IMR-90 (cell line): ENCODE measurements around the gene TREH. TPM values are rescaled to one million over a fixed set of nuclear protein-coding genes. Genes with fewer than 3 reads are reported as not detected.
A peak's percentile ranks its signal among the peaks of the same experiment; 100 is the strongest.

Experiments used
- ATAC-seq: fragments of 200-7000 bp; cut with Tn5 transposase; 2 replicates; pipeline ENCODE4 v1.9.1; 2020; ENCODE audit warnings: low read depth, mild to moderate bottlenecking, moderate library complexity
- BruUV-seq: library from RNA; stranded (reverse); fragments of 400-500 nt; replicated peaks from 2 replicates; lab custom pipeline; 2021; lab: Mats Ljungman, UMichigan
- CTCF ChIA-PET: fragments of 300-600 bp; formaldehyde crosslinking; extraction: SDS; loops from one replicate; lab custom pipeline; 2021; ENCODE audit warnings: antibody characterized with exemption; lab: Yijun Ruan, JAX
- POLR2A ChIA-PET: fragments of 300-600 bp; sonication (Branson Sonifier 250); formaldehyde crosslinking; loops from one replicate; lab custom pipeline; 2022; ENCODE audit warnings: antibody characterized with exemption; ENCODE audit not compliant: unreplicated experiment; lab: Charles Lee
- DNase-seq: peaks from one replicate; pipeline ENCODE4 v3.0.0; 2013
- H2AFZ ChIP-seq: replicated peaks from 2 replicates; pipeline ENCODE3; 2013; ENCODE audit warnings: low read length, mild to moderate bottlenecking; ENCODE audit not compliant: poor library complexity
- H2AK5ac ChIP-seq: 2 replicates; pipeline ENCODE4 v1.6.1; 2013; ENCODE audit warnings: low read depth, low read length, inconsistent platforms
- H2AK9ac ChIP-seq: replicated peaks from 2 replicates; pipeline ENCODE3; 2013; ENCODE audit warnings: mild to moderate bottlenecking, low read depth, low read length, moderate library complexity; ENCODE audit not compliant: poor library complexity
- H2BK120ac ChIP-seq: 2 replicates; pipeline ENCODE4 v1.6.1; 2013; ENCODE audit warnings: low read depth, low read length, inconsistent platforms
- H2BK15ac ChIP-seq: 3 replicates; pipeline ENCODE4 v1.6.1; 2013; ENCODE audit warnings: low read depth, low read length, inconsistent platforms
- H2BK20ac ChIP-seq: 2 replicates; pipeline ENCODE4 v1.6.1; 2013; ENCODE audit warnings: low read depth, mild to moderate bottlenecking, inconsistent platforms, low read length, moderate library complexity
- H2BK5ac ChIP-seq: 2 replicates; pipeline ENCODE4 v1.6.1; 2013; ENCODE audit warnings: mild to moderate bottlenecking, low read depth, low read length, inconsistent platforms; ENCODE audit not compliant: poor library complexity, severe bottlenecking
- H3K14ac ChIP-seq: replicated peaks from 2 replicates; pipeline ENCODE4 v1.6.1; 2013; ENCODE audit warnings: low read depth, low read length, inconsistent platforms
- H3K18ac ChIP-seq: 2 replicates; pipeline ENCODE4 v1.6.1; 2013; ENCODE audit warnings: low read depth, low read length, control low read depth
- H3K23ac ChIP-seq: 2 replicates; pipeline ENCODE4 v1.6.1; 2013; ENCODE audit warnings: low read depth, low read length, inconsistent platforms
- H3K27ac ChIP-seq: 2 replicates; pipeline ENCODE4 v1.5.1; 2013; ENCODE audit warnings: mild to moderate bottlenecking, control low read depth, low read length; ENCODE audit not compliant: insufficient read depth
- H3K27me3 ChIP-seq: 2 replicates; pipeline ENCODE4 v1.6.1; 2013; ENCODE audit warnings: low read length; ENCODE audit not compliant: control insufficient read depth, insufficient read depth
- H3K36me3 ChIP-seq: 2 replicates; pipeline ENCODE4 v1.6.1; 2013; ENCODE audit warnings: low read length, mixed read lengths; ENCODE audit not compliant: control insufficient read depth, insufficient read depth
- H3K4ac ChIP-seq: 2 replicates; pipeline ENCODE4 v1.6.1; 2013; ENCODE audit warnings: low read depth, low read length, inconsistent platforms
- H3K4me1 ChIP-seq: 2 replicates; pipeline ENCODE4 v1.6.1; 2013; ENCODE audit warnings: low read length, mixed read lengths; ENCODE audit not compliant: control insufficient read depth, insufficient read depth
- H3K4me2 ChIP-seq: 2 replicates; pipeline ENCODE4 v1.6.1; 2013; ENCODE audit warnings: low read depth, mild to moderate bottlenecking, control low read depth, low read length, moderate library complexity
- H3K4me3 ChIP-seq: 2 replicates; pipeline ENCODE4 v1.5.1; 2013; ENCODE audit warnings: low read depth, mild to moderate bottlenecking, control low read depth, low read length, moderate library complexity; ENCODE audit not compliant: insufficient read depth
- H3K56ac ChIP-seq: 2 replicates; pipeline ENCODE4 v1.6.1; 2013; ENCODE audit warnings: low read length, inconsistent platforms; ENCODE audit not compliant: insufficient read depth; ENCODE audit errors: extremely low read depth
- H3K79me1 ChIP-seq, 2 experiments: 2 replicates each; pipeline ENCODE4 v1.6.1; 2013; ENCODE audit warnings: low read length in 2 of 2, inconsistent platforms in 1 of 2, low read depth in 1 of 2
- H3K9ac ChIP-seq: 2 replicates; pipeline ENCODE4 v1.6.1; 2013; ENCODE audit warnings: low read depth, low read length, control low read depth
- H3K9me1 ChIP-seq: 2 replicates; pipeline ENCODE4 v1.6.1; 2013; ENCODE audit warnings: low read length, inconsistent platforms; ENCODE audit not compliant: insufficient read depth
- H3K9me3 ChIP-seq: 2 replicates; pipeline ENCODE4 v1.6.1; 2013; ENCODE audit warnings: low read length; ENCODE audit not compliant: control insufficient read depth, insufficient read depth
- H4K20me1 ChIP-seq: 2 replicates; pipeline ENCODE4 v1.6.1; 2013; ENCODE audit warnings: low read length, inconsistent platforms; ENCODE audit not compliant: insufficient read depth
- H4K5ac ChIP-seq: 2 replicates; pipeline ENCODE4 v1.6.1; 2013; ENCODE audit warnings: mild to moderate bottlenecking, low read depth, low read length, control low read depth
- H4K8ac ChIP-seq, 2 experiments: 2 replicates each; pipeline ENCODE4 v1.6.1; 2013; ENCODE audit warnings: low read depth in 2 of 2, low read length in 2 of 2, control low read depth in 1 of 2, inconsistent platforms in 1 of 2
- H4K91ac ChIP-seq: 2 replicates; pipeline ENCODE4 v1.6.1; 2013; ENCODE audit warnings: low read depth, low read length, inconsistent platforms; ENCODE audit not compliant: insufficient read depth
- CHD1 ChIP-seq: IDR thresholded peaks from 2 replicates; pipeline ENCODE4 v1.6.1; 2012; ENCODE audit warnings: low read depth, low read length, improper control_type of control experiment
- FOS ChIP-seq: fragments of 150-350 bp; IDR thresholded peaks from 2 replicates; pipeline ENCODE4 v1.6.1; 2016; ENCODE audit warnings: low read depth, low read length
- MXI1 ChIP-seq: IDR thresholded peaks from 2 replicates; pipeline ENCODE4 v1.6.1; 2012; ENCODE audit warnings: low read depth, mild to moderate bottlenecking, low read length, moderate library complexity, borderline replicate concordance
- RAD21 ChIP-seq: IDR thresholded peaks from 2 replicates; pipeline ENCODE4 v1.6.1; 2012; ENCODE audit warnings: low read length, improper control_type of control experiment
- RFX5 ChIP-seq: IDR thresholded peaks from 2 replicates; pipeline ENCODE4 v1.8.0; 2012; ENCODE audit warnings: low read depth, mild to moderate bottlenecking, low read length, moderate library complexity
- WGBS, 2 experiments: methylation state at CpG; one replicate each; pipeline versions ENCODE4 v1.1.5 to v1.1.7; 2013; ENCODE audit warnings: missing lambda C conversion rate in 2 of 2; ENCODE audit not compliant: insufficient read length in 1 of 2; ENCODE audit errors: extremely low coverage in 2 of 2; 5-methylcytosine and 5-hydroxymethylcytosine counted together
- dilution Hi-C: fragments of 300-500 bp; cut with HindIII; formaldehyde crosslinking; loops from one replicate; pipeline ENCODE4 v1.14.3; 2018; ENCODE audit warnings: low sequenced_read_pairs; ENCODE audit not compliant: unreplicated experiment
- in situ Hi-C: fragments of 300-500 bp; cut with MboI; formaldehyde crosslinking; loops from 3 replicates; pipeline ENCODE4 v1.14.3; 2019; ENCODE audit warnings: low sequenced_read_pairs, inconsistent platforms, mixed read lengths
- intact Hi-C: fragments of 100-400 bp; cut with micrococcal nuclease; formaldehyde crosslinking; loops from 2 replicates; pipeline ENCODE4 v1.10.0; 2022
- polyA plus RNA-seq, 3 experiments: library from polyadenylated mRNA; depleted of rRNA; stranded (reverse); fragments of >200 nt; gene quantifications; 2 replicates each; pipeline ENCODE4 v1.2.3, GENCODE V29; 2012; ENCODE audit warnings: low replicate concordance in 1 of 3
- total RNA-seq: library from RNA; depleted of rRNA; stranded (reverse); fragments of >200 nt; gene quantifications from 2 replicates; pipeline ENCODE4 v1.2.3, GENCODE V29; 2012

The TREH gene
- total and polyA plus RNA-seq, 2 of the 4 experiments (the other 2 are of a cell fraction) = not detected

- H3K9me3 ChIP-seq = no peaks in the 10 kb centered on the region
- ChIA-PET CTCF (interaction anchor here (0.6 to 2.0 kb wide), 23 partner anchors 8 to 288 kb away, joined by 3 to 10 read pairs (median 4); partner anchors contain the start of gene UPK2), POLR2A (no interaction called here)
- no peak overlapping the region; the same call in 1 of the 2 replicates for H3K4me2 ChIP-seq
- H3K79me1 ChIP-seq = no peaks in the 10 kb centered on the region
- BruUV-seq = no TSS peak
- H2AFZ ChIP-seq = peak overlapping the region; percentile 99
- no peak overlapping the region for H2BK5ac ChIP-seq
- ATAC-seq = no peak; the same call in 1 of the 2 replicates
- intact Hi-C loops (no loop called here), in situ Hi-C loops (no loop called here), dilution Hi-C loops (no loop called here)
- peaks cover 8% of the 10 kb centered on the region; the same call in 1 of the 2 replicates for H3K9me1 ChIP-seq
- DNase-seq = no peak
- H4K5ac ChIP-seq = no peak overlapping the region
- no peak overlapping the region for H4K91ac ChIP-seq
- H3K23ac ChIP-seq = no peak overlapping the region
- no peak overlapping the region for H2BK20ac ChIP-seq
- no peak overlapping the region for H3K56ac ChIP-seq
- H2BK120ac ChIP-seq = no peak overlapping the region
- H2AK9ac ChIP-seq = peak overlapping the region; percentile 28
- H3K27ac ChIP-seq = no peak overlapping the region
- no peak overlapping the region for H2AK5ac ChIP-seq
- H3K27me3 ChIP-seq = peaks cover 6% of the 10 kb centered on the region
- no peak overlapping the region for H3K9ac ChIP-seq
- no peaks in the 10 kb centered on the region for H4K20me1 ChIP-seq
- no peak overlapping the region for H3K4me3 ChIP-seq
- H4K8ac ChIP-seq = peak overlapping the region in 1 of 2 experiments; percentile 38; a peak in 1 of 4 replicates
- no peak overlapping the region; the same call in 1 of the 2 replicates for H3K18ac ChIP-seq
- H2BK15ac ChIP-seq = no peak overlapping the region
- TF ChIP-seq RFX5 = no peak
- no peak for TF ChIP-seq FOS
- TF ChIP-seq RAD21 = no peak
- TF ChIP-seq MXI1 = no peak
- TF ChIP-seq CHD1 = no peak
- H3K4me1 ChIP-seq = peaks cover 14% of the 10 kb centered on the region
- no peak overlapping the region for H3K14ac ChIP-seq
- WGBS, 2 experiments = 59% methylated on average over 2 of the region's 9 CpGs; no CpG with 5 or more reads in 1 of the 2 experiments
- H3K4ac ChIP-seq = no peak overlapping the region
- H3K36me3 ChIP-seq = no peaks in the 10 kb centered on the region
These were observed 10.0 kb upstream of the TREH start for GRCh38 chr11:118689503-118689851.
